Activated naive CD8-positive, alpha-beta T cell treated with anti-CD3 and anti-CD28 coated beads, Interleukin-2, amount 10 ng/mL, durations not matched to agents 7 days and 5 days (primary cell): ENCODE data around the gene KRTAP5-11. TPM values are rescaled to one million over a fixed set of nuclear protein-coding genes. Genes with fewer than 3 reads are reported as not detected.
"Not testable (repeated sequence)": the region's sequence is repeated elsewhere in the genome, so short reads cannot be mapped to it uniquely, and the experiment has no call there.

Source experiments
- ATAC-seq: fragments of 150-1000 bp; cut with Tn5 transposase; one replicate; pipeline ENCODE4 v1.10.0; 2021; ENCODE audit warnings: low read depth, moderate library complexity
- POLR2A ChIA-PET: fragments of 350-600 bp; sonication (Branson Sonifier 250); formaldehyde crosslinking; loops from one replicate; lab custom pipeline; 2021; ENCODE audit warnings: antibody characterized with exemption; lab: Charles Lee
- DNase-seq: peaks from one replicate; pipeline ENCODE4 v3.0.0; 2021
- H3K27ac Mint-ChIP-seq: one replicate; pipeline ENCODE4 v1.8.0; 2022; ENCODE audit warnings: mild to moderate bottlenecking, mixed read lengths
- H3K27me3 Mint-ChIP-seq: one replicate; pipeline ENCODE4 v1.8.0; 2022; ENCODE audit warnings: mild to moderate bottlenecking, moderate library complexity, mixed read lengths
- H3K36me3 Mint-ChIP-seq: one replicate; pipeline ENCODE4 v1.8.0; 2021; ENCODE audit warnings: mild to moderate bottlenecking, mixed read lengths
- H3K4me1 Mint-ChIP-seq: one replicate; pipeline ENCODE4 v1.8.0; 2021; ENCODE audit warnings: mixed read lengths
- H3K4me3 Mint-ChIP-seq: one replicate; pipeline ENCODE4 v1.8.0; 2022; ENCODE audit warnings: mild to moderate bottlenecking, moderate library complexity, mixed read lengths
- H3K9me3 Mint-ChIP-seq: one replicate; pipeline ENCODE4 v1.8.0; 2021; ENCODE audit warnings: mixed read lengths
- total RNA-seq, 2 experiments: library from RNA; stranded (reverse); gene quantifications; one replicate each; pipeline ENCODE4 v1.2.3, GENCODE V29; 2021

KRTAP5-11 gene
- total RNA-seq, 2 experiments from 2014 or later: not detected

GRCh38 chr11:71575723-71576424 is 6.8 kb downstream of the KRTAP5-11 start:
- no peak overlapping the region for H3K27ac Mint-ChIP-seq

GRCh38 chr11:71574418-71574817 is 8.3 kb downstream of the KRTAP5-11 start:
- ATAC-seq (no peak), DNase-seq (no peak)
- Mint-ChIP-seq H3K27ac (no peak overlapping the region), H3K9me3 (no peaks in the 10 kb centered on the region), H3K4me3 (no peak overlapping the region), H3K36me3 (no peaks in the 10 kb centered on the region), H3K4me1 (no peaks in the 10 kb centered on the region), H3K27me3 (peaks cover 2% of the 10 kb centered on the region)
- POLR2A ChIA-PET: no interaction called here

More at GRCh38 chr11:71575723-71576424, 6.8 kb downstream of the KRTAP5-11 start:
- Mint-ChIP-seq H3K4me3 (no peak overlapping the region), H3K36me3 (no peaks in the 10 kb centered on the region), H3K9me3 (no peaks in the 10 kb centered on the region), H3K4me1 (peaks cover 3% of the 10 kb centered on the region), H3K27me3 (peaks cover 4% of the 10 kb centered on the region)
- POLR2A ChIA-PET: no interaction called here
- DNase-seq (no peak), ATAC-seq (no peak)

DNA sequence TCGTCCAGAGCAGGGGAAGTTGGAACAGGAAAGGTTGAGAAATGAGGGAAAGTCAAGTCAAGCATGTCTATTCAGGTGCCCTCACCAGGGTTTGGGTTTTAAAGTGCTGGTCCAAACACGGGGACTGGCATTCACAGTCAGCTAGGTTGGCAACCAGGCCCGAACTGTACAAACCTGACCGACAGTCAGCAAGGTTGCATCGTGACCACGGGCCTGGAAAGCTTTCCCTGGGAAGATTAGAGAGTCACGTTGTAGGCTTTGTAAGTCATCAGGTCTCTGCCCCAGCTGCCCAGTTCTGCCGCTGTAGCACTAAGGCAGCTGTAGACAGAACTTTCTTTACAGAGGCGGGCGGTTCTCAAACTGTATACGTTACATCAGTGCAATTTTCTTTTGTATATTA is 9.9 kb downstream of the KRTAP5-11 start:
- no peaks in the 10 kb centered on the region for H3K9me3 Mint-ChIP-seq
- H3K36me3 Mint-ChIP-seq: no peaks in the 10 kb centered on the region
- no peak overlapping the region for H3K27ac Mint-ChIP-seq
- POLR2A ChIA-PET: no interaction called here
- DNase-seq (no peak), ATAC-seq (no peak)
- peaks cover 2% of the 10 kb centered on the region for H3K27me3 Mint-ChIP-seq
- H3K4me3 Mint-ChIP-seq: no peak overlapping the region
- H3K4me1 Mint-ChIP-seq: no peaks in the 10 kb centered on the region

GRCh38 chr11:71571101-71571850 is 11.4 kb downstream of the KRTAP5-11 start:
- H3K4me1 Mint-ChIP-seq, ATAC-seq, H3K27me3 Mint-ChIP-seq, H3K36me3 Mint-ChIP-seq, H3K4me3 Mint-ChIP-seq, POLR2A ChIA-PET, DNase-seq, H3K9me3 Mint-ChIP-seq, H3K27ac Mint-ChIP-seq: not testable (repeated sequence)

DNA sequence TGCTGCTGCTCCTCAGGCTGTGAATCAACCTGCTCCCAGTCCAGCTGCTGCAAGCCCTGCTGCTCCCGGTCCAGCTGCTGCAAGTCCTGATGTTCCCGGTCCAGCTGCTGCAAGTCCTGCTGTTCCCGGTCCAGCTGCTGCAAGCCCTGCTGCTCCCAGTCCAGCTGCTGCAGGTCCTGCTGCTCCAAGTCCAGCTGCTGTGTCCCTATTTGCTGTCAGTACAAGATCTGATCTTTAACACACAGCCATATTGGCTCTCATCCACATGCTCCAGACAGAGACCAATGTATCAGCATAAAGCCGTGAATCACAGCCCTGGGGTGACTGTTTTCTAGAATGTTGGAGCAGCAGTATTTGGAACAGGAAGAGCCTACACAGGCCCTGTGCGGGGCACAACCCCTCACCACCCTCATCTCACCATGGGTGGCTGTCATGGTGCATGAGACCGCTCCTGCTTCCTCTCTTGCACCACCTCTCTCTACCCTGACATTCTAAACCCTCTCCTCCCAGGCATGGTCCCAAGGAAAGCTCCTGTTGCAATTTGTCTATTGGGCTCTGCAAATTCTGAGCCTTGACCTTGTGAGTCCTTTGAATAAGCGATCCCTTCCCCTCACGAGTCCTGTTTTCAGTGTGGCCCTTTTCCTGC is 13.8 kb downstream of the KRTAP5-11 start:
- H3K9me3 Mint-ChIP-seq: no peaks in the 10 kb centered on the region
- POLR2A ChIA-PET: no interaction called here

DNA sequence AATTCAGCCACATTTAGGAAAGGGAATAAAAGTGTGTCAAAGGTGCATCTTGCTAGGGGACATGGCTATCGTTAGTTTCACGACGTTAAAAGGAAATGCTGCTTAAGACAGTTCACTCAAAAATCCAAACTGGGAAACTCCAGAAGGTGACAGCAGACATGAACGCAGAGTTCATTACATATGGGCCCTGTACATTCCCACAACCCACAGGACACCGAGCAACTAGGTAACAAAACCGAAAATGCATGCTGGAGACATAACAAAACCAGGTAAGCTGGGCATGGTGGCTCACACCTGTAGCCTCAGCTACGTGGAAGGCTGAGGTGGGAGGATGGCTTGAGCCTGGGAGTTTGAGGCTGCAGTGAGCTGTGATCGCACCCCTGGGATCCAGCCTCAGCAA is 15.0 kb downstream of the KRTAP5-11 start:
- H3K4me3 Mint-ChIP-seq, H3K9me3 Mint-ChIP-seq, ATAC-seq, H3K4me1 Mint-ChIP-seq, H3K27ac Mint-ChIP-seq, DNase-seq, POLR2A ChIA-PET, H3K36me3 Mint-ChIP-seq: not testable (repeated sequence)
- peaks cover 16% of the 10 kb centered on the region for H3K27me3 Mint-ChIP-seq

More for the DNA sequence above, 13.8 kb downstream of the KRTAP5-11 start:
- Mint-ChIP-seq H3K36me3 (no peaks in the 10 kb centered on the region), H3K4me1 (no peaks in the 10 kb centered on the region), H3K27ac (no peak overlapping the region), H3K27me3 (peaks cover 8% of the 10 kb centered on the region), H3K4me3 (no peak overlapping the region)
- no peak for ATAC-seq
- DNase-seq: no peak

DNA sequence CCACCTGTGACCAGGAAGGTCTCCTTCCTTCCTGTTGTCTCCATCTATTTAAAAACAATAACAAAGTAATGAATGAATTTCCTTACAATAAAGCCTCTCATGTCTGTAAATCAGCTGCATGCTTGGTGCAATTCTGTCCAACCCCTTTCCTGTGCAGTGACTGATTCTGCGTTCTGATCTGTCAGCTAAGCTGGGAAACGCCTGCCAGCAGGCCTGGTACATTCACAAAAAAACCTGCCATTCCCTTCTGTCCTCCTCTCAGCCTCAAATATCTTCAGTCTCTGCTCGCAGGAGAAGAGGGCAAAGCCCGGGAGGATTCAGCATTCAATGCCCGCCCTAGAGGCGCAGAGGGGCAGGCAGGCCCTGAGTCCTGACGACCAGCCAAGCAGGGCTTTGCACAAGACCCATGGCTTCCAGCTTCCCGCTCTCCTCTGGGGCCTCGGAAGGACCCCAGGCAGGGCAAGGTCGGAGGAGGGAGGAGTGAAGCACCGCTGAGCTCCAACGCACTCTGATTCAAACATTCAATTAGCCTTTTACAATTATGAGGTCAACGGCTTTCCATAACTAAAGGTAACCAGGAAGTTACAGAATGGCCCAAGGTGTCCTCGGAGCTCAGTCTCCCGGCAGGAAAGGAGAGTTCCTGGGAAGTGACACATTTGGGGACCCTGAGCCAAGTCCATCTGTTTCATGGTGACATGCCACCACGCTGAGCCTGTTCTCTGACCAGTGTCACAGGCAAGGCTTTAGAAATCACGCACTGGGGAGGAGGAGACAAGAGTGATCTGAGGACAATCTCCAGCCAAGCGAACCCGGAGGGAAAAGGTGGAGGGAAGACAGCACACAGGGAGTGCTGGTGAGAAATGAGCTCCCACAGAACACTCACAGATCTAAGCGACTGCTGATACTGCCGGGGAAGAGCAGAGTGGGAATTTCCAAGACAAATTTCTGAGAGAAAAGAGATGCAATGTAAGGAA is 15.8 kb downstream of the KRTAP5-11 start:
- H3K4me1 Mint-ChIP-seq, H3K9me3 Mint-ChIP-seq, H3K4me3 Mint-ChIP-seq, H3K36me3 Mint-ChIP-seq, ATAC-seq, POLR2A ChIA-PET, H3K27ac Mint-ChIP-seq, DNase-seq: not testable (repeated sequence)
- peaks cover 20% of the 10 kb centered on the region for H3K27me3 Mint-ChIP-seq

GRCh38 chr11:71566081-71566620 is 16.5 kb downstream of the KRTAP5-11 start:
- POLR2A ChIA-PET: no interaction called here
- ATAC-seq (no peak), DNase-seq (no peak)
- Mint-ChIP-seq H3K27ac (no peak overlapping the region), H3K27me3 (peaks cover 22% of the 10 kb centered on the region), H3K9me3 (no peaks in the 10 kb centered on the region), H3K4me3 (no peak overlapping the region), H3K36me3 (no peaks in the 10 kb centered on the region), H3K4me1 (no peaks in the 10 kb centered on the region)

DNA sequence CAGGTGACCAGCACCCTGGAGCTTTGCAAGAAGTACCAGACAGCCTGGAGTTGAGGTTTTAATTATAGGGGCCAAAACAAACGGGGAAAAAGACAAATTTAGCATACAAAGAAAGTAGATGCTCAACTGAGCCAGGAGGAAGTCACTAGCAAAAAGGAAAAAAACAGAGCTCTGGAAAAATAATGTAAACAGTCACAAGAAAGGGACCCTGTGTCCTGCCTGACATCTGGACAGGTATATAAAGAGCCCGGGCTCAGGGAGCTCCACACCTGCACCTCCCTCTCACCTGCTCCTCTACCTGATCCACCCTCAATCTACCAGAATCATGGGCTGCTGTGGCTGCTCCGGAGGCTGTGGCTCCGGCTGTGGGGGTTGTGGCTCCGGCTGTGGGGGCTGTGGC is 17.4 kb downstream of the KRTAP5-11 start, which contains the start of gene KRTAP5-10:
Gene KRTAP5-10 (plus strand): TSS at position 301 of the 400 bp plus-strand sequence. CDS start 25 bp downstream, at position 326.
- Mint-ChIP-seq H3K4me3 (no peak within 1 kb of the TSS), H3K36me3 (no peaks in the 10 kb centered on the region), H3K9me3 (no peaks in the 10 kb centered on the region), H3K27me3 (peaks cover 28% of the 10 kb centered on the region), H3K27ac (no peak within 1 kb of the TSS), H3K4me1 (no peaks in the 10 kb centered on the region)
- POLR2A ChIA-PET: no interaction called here
- ATAC-seq (no peak), DNase-seq (no peak)

DNA sequence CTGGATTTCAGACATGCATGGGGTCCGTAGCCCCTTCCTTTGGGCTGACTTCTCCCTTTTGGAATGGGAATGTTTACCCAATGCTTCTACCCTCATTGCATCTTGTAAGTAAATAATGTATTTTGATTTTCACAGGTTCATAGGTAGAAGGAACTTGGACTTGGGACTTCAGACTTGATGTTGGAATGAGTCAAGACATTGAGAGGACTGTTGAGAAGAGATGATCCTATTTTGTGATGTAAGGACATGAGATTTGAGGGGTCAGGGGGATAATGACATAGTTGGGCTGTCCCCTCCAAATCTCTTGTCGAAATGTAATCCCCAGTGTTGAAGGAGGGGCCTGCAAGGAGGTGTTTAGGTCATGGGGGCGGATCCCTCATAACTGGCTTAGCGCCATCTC is 18.2 kb downstream of the KRTAP5-11 start:
- Mint-ChIP-seq H3K4me3 (no peak overlapping the region), H3K4me1 (no peaks in the 10 kb centered on the region), H3K27me3 (peaks cover 33% of the 10 kb centered on the region), H3K27ac (no peak overlapping the region), H3K36me3 (no peaks in the 10 kb centered on the region), H3K9me3 (no peaks in the 10 kb centered on the region)
- DNase-seq (no peak), ATAC-seq (no peak)
- POLR2A ChIA-PET: no interaction called here

DNA sequence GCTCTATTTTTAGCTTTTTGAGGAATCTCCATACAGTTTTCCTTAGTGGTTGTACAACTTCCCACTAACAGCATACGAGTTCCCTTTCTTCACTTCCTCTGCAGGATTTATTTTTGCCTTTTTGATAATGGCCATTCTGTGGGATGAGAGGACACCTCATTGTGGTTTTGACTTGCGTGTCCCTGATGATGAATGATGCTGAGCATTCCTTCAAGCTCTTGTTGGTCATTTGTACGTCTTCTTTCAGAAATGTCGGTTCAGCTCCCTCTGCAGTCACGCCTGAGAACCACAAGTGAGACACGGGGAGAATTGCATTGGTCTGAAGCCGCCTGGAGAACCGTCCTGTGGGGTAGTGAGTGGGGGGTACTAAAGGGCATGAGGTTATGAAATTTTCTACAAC is 19.3 kb downstream of the KRTAP5-11 start:
- no peak overlapping the region for H3K27ac Mint-ChIP-seq
- H3K4me3 Mint-ChIP-seq: no peak overlapping the region
- H3K9me3 Mint-ChIP-seq: no peaks in the 10 kb centered on the region
- no peaks in the 10 kb centered on the region for H3K4me1 Mint-ChIP-seq
- no peak for ATAC-seq
- peaks cover 39% of the 10 kb centered on the region for H3K27me3 Mint-ChIP-seq
- POLR2A ChIA-PET: no interaction called here
- no peaks in the 10 kb centered on the region for H3K36me3 Mint-ChIP-seq
- DNase-seq: no peak

GRCh38 chr11:71562120-71562519 is 20.6 kb downstream of the KRTAP5-11 start:
- DNase-seq (no peak), ATAC-seq (no peak)
- POLR2A ChIA-PET: no interaction called here
- Mint-ChIP-seq H3K27ac (no peak overlapping the region), H3K27me3 (peaks cover 43% of the 10 kb centered on the region), H3K4me1 (no peaks in the 10 kb centered on the region), H3K36me3 (no peaks in the 10 kb centered on the region), H3K9me3 (no peaks in the 10 kb centered on the region), H3K4me3 (no peak overlapping the region)
